GM12865 (cell line): ENCODE measurements around the gene SYDE2.

Experiments used
- DNase-seq: peaks from one replicate; pipeline ENCODE4 v3.0.0; 2010; ENCODE audit warnings: low read depth
- H3K4me3 ChIP-seq: 2 replicates; pipeline ENCODE4 v1.5.1; 2011; ENCODE audit warnings: mild to moderate bottlenecking, low read depth, low read length, control low read depth
- TF ChIP-seq, protein P1 (sequence below): IDR thresholded peaks from 2 replicates; pipeline ENCODE4 v1.5.1; 2011; ENCODE audit warnings: low read length, control low read depth, low read depth, inconsistent platforms; ENCODE audit not compliant: insufficient read depth; ENCODE audit errors: missing control alignments

The SYDE2 gene

DNA sequence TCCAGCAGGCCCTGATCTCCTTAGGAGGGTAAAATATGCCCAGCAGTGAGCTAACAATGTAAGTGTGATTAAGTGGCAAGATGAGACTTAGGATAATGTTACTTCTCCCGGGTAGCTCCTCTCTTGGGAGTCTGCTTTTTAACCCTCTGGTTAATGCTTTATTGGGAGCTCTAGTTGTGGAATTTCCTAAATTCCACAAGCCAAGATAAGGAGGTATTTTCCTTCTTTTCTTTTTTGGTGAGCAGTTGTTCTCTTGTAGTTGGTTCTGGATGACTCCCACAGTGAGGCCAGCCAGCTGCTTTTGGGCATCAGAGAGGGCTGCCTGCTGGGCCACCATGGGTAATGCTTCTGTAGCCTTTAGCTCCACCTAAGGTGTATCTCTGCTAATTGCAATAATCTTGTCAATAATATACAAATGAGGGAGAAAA lies 39.4 kb upstream of the SYDE2 start:
- DNase-seq: peak; percentile 41
- TF ChIP-seq, protein P1, sequence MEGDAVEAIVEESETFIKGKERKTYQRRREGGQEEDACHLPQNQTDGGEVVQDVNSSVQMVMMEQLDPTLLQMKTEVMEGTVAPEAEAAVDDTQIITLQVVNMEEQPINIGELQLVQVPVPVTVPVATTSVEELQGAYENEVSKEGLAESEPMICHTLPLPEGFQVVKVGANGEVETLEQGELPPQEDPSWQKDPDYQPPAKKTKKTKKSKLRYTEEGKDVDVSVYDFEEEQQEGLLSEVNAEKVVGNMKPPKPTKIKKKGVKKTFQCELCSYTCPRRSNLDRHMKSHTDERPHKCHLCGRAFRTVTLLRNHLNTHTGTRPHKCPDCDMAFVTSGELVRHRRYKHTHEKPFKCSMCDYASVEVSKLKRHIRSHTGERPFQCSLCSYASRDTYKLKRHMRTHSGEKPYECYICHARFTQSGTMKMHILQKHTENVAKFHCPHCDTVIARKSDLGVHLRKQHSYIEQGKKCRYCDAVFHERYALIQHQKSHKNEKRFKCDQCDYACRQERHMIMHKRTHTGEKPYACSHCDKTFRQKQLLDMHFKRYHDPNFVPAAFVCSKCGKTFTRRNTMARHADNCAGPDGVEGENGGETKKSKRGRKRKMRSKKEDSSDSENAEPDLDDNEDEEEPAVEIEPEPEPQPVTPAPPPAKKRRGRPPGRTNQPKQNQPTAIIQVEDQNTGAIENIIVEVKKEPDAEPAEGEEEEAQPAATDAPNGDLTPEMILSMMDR: peak; percentile 12
- no peak overlapping the region for H3K4me3 ChIP-seq

DNA sequence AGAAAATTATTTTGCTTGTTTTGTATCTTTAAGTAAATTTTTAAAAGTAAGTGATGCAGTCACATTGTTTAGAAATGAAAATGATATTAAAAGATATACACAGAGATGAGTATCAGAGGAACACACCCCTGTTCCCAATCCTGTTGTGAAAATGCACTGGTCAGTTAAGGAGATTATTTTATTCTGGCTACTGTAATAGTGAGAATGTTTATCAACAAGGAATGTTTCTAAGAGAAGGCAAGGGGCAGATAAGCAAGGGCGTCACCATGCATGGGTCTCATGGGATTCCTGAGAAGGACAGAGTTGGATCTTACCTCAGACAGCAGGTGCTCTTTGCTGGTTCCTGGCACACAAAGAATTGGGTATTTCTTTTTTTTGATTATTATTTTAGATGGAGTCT lies 36.8 kb upstream of the SYDE2 start:
- DNase-seq: no peak
- TF ChIP-seq, protein P1: no peak
- H3K4me3 ChIP-seq: no peak overlapping the region

DNA sequence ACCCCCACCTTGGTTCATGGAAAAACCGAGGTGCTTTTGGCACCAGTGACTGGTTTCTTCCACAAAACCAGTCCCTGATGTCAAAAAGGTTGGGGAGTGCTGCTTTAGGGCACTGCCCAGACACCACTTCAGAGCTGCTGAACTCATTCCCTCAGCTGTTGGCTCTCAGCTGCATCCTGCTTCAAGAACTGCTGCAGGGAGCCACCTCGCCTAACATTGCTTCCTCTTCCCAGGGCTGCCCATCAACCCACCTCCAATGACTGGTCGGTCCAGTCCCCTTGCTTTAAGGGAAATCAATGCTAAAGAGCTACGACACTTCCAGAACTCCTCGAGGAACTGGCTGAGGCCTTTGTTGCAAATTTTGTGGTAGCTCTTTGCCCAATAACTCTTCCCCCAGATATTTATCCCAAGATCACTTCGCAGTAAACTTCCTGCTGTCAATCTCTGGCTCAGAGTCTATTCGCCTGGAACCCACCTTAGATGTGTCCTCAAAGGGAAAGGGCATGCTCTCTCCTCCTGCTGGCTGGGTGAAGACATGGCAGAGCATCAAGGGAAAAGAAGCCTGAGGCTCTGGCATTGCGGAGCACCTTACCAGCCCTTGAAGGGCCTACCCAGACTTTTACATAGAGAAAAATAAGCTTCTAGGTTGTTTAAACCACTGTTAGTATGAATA lies 29.6 kb upstream of the SYDE2 start:
- peak; percentile 13 for DNase-seq
- TF ChIP-seq, protein P1: peak; percentile 22

DNA sequence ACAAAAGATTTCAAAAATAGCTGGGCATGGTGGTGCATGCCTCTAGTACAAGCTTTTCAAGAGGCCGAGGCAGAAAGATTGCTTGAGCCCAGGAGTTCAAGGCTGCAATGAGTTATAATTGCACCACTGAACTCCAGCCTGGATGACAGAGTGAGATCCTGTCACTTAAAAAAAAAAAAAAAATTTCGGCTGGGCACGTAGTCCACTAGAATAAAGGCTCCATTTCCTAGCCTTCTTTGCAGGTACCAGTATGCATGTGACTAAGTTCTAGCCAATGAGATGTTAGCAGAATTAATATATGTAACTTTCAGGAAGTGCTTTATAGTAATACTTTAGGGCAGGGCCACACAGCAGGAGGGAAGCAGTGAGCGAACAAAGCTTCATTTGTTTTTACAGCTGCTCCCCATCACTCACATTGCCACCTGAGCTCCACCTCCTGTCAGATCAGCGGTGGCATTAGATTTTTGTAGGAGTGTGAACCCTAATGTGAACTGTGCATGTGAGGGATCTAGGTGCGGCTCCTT lies 28.8 kb upstream of the SYDE2 start:
- DNase-seq: no peak
- TF ChIP-seq, protein P1: no peak
- no peak overlapping the region for H3K4me3 ChIP-seq

More for the DNA sequence above, 29.6 kb upstream of the SYDE2 start:
- H3K4me3 ChIP-seq: no peak overlapping the region

DNA sequence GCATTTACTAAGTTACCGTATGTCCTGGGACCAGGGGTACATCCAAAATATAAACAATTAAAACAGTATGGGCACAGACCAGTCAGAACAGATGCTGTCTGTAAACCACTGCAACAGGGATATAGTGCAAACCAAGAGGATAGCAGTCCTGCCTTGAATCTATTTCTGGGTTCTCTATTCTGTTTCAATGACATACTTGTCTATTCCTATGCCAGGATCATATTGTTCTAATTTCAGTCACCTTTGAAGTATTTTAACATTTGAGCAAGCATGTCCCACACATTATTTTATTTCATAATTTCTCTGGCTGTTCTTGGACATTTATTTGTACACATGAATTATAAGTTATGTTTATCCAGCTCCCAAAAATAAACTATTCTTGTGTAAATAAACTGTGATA lies 28.2 kb upstream of the SYDE2 start:
- no peak overlapping the region for H3K4me3 ChIP-seq
- TF ChIP-seq, protein P1: no peak
- DNase-seq: no peak

DNA sequence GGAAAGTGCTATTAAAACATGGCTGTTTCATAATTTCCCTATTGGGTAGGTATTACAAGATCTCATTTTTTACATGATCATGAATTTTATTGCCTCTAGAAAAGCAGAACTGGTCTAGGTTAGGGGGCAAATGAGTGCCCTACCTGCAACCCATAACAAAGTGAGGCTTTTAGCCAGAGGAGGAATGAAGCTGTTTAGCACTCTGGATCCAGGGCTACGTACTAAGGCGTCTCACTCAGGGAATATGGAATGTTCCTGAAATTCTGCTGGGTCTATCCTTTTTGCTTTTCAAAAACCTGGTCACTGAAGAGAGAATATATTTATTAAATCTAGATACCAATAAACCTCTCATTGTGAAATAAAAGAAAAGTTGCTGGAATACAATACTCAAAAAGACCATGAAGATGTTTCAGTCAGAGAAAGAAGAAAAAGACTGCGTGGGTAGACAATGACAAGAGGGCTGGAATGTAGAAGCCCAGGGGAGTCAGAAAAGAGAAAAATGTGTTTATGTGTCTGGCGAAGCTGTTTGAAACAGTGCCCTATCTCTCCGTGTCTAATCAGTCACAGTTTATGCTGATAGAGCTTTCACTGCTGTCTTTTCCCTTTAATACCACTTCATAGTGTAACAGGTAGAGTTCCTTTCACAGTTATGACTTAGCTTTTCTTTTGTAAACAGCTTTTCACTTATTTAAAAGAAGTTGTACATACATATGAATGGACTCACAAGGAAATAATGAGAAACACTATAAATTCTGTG lies 25.0 kb upstream of the SYDE2 start:
- TF ChIP-seq, protein P1: no peak
- no peak for DNase-seq
- no peak overlapping the region for H3K4me3 ChIP-seq
